T-helper 1 cell (primary cell): Measurements from ENCODE around the gene PDILT.

Experiments used
- DNase-seq, 5 donors: peaks; one replicate each; pipeline ENCODE4 v3.0.0-alpha.2; 2012 to 2020

The PDILT gene

DNA sequence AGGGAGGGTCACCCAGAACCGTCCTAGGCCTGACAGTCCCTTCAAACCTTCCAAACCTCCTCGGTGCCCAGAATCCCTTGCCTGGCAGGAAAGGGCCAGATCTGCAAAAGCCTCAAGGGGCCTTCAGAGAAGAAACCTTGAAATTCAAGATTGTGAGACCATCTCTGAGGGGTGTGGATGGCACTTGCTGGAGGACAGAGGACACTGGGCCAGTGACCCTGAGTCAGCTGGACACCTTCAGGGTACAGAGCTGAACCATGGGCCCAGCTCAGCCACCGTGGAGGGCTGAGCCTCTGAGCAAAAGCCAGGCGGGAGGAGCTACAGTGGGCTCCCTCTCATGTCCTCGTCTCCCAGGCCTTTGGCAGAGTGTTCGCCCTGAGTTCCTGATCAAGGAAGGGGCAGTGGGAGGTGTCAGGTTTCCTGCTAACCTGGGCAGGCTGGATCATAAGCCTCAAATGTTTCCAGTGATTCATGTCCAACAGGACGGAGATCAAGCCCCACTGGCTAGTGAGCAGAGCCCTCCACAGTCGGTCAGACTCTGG lies 3.0 kb downstream of the PDILT start:
- no peak for DNase-seq

- DNase-seq = no peak
Measured at GRCh38 chr16:20401066-20401465, 3.5 kb downstream of the PDILT start.

DNA sequence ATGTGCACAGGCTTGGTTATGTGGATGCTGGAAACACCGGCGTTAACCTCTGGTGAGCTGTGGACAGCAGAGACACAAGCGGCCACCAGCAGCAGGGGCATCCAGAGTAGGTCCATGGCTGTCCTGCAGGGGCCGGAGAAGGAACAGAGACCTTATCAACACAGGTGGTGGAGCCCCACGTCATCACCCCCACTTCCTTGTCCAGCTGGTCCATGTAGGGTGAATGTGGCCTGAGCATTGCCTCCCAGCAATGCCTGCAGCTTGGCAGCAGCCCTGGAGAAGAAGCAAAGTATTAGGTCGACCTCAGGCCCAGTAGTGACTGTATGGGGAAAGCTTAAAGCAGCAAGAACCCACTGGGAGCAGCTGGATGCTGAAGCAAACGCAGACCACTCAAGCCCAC lies 5.4 kb downstream of the PDILT start:
- DNase-seq = no peak

GRCh38 chr16:20398603-20399002 lies 5.9 kb downstream of the PDILT start:
- DNase-seq = no peak

GRCh38 chr16:20397468-20398074 lies 7.0 kb downstream of the PDILT start:
- DNase-seq = no peak

DNA sequence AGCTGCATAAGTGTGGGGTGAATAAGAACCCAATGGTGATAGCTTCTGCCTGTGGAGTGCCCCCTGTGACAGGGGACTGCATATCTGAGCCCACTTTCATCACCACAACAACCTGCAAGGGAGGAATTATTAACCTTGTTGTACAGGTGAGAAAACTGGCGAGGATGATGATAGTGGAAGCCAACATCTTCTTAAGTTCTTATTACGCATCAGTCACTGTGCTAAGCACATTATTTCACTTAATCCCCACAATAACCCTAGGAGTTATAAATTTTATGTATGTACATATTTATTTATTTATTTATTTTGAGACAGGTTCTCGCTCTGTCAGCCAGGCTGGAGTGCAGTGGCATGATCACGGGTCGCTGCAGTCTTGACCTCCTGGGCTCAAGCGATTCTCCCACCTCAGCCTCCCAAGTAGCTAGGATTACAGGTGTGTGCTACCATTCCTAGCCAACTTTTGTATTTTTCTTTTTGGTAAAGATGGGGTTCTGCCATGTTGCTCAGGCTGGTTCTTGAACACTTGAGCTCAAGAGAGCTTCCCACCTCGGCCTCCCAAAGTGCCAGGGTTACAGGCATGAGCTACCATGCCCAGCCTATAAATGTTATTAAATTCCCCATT lies 7.6 kb downstream of the PDILT start:
- no peak for DNase-seq

DNA sequence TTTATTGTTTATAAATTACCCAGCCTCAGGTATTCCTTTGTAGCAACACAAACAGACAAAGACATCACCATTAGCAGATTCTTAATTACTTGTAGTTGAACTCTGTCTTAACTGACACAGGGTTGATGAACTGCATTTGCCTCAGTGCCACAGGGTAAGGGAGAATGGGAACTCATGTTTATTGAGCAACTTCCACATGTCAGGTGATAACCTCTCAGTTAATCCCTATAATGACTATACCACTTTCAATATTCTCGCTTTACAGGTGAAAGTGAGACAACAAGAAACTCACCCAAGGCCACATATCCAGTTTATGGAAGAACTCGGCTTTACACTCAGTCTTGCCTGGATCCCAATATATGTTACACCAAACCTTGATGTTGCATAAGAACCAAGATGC lies 8.6 kb downstream of the PDILT start:
- no peak for DNase-seq

GRCh38 chr16:20393801-20394577 lies 10.5 kb downstream of the PDILT start:
- no peak for DNase-seq

DNA sequence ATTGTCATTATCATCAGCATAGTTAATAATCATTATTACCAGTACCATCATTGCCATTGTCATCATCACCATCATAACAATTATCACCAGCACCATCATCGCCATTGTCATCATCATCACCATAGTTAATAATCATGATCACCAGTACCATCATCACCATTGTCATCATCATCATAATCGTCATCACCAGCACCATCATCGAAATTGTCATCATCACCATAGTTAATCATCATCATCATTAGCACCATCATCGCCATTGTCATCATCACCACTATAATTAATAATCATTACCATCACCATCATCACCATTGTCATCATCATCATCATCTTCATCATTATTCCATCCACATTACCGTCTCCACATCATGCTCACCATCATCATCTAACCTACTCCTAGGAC lies 13.5 kb downstream of the PDILT start:
- DNase-seq = no peak

GRCh38 chr16:20388854-20389253 lies 15.7 kb downstream of the PDILT start:
- no peak for DNase-seq

DNA sequence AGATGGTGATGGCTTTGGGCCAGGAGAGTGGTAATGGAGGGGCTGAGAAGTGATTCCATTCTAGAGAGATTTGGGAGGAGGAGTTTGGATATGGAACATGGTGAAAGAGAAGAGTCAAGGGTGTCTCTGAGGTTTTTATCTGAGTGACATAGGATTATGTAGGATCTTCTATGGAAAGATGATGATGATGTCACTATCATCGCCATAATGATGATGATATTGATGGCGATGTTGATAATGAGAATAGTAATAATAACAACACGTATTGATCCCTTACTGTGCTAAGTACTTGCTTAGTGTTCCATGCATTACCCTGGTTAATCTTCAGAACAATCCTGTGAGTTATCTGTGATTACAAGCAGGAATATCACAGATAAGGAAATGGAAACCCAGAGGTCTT lies 16.6 kb downstream of the PDILT start:
- no peak for DNase-seq

DNA sequence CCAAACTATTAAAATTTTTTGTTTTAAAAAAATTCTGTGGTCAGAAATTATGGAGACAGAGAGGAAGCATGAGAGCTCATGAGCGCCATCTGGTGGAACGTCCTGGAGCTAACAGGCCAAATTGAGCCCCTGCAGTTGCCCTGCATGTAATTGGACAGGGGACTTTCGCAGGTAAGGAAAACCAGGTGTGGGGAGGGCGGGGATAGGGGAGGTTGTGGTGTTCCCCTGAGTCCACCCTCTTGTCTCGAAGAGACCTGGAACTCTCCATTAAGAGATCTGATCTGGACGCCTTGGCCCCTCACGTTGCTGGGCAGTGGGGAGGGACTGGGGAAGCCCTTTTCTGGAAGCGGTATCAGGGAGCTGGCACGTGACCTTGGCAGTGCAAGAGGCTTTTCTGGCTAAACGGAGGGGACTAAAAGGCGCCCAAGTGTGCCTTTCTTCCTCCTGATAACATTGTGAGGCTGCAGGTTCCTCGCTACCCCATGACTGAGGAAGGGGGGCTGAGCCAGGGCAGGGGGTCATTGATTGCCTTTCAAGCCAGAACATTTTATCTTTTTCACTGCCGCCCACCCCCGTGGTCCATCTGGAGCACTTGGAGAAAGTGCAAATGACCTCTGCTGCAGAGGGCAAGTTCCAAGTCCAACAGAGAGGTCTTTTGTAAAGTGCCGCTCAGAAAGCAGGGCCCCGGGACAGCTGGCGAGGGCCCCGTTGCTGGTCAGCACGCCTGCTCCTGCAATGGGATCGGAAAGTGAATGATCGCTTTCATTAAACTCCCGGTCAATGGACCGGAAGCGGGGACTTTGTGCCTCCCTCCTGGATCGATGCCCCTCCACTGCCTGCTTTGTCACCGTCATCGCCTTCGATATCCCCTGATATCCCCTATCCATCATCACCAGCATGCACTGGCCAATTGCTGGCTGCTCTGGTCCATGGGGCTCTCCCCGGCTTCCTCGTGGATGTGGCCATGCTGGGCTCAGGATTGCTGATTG lies 18.4 kb downstream of the PDILT start:
- peak; percentile 19 to 35 (median 24) for DNase-seq

GRCh38 chr16:20383106-20384029 lies 21.2 kb downstream of the PDILT start:
- DNase-seq = peak in 2 of 5 donors; percentile 21 to 46

DNA sequence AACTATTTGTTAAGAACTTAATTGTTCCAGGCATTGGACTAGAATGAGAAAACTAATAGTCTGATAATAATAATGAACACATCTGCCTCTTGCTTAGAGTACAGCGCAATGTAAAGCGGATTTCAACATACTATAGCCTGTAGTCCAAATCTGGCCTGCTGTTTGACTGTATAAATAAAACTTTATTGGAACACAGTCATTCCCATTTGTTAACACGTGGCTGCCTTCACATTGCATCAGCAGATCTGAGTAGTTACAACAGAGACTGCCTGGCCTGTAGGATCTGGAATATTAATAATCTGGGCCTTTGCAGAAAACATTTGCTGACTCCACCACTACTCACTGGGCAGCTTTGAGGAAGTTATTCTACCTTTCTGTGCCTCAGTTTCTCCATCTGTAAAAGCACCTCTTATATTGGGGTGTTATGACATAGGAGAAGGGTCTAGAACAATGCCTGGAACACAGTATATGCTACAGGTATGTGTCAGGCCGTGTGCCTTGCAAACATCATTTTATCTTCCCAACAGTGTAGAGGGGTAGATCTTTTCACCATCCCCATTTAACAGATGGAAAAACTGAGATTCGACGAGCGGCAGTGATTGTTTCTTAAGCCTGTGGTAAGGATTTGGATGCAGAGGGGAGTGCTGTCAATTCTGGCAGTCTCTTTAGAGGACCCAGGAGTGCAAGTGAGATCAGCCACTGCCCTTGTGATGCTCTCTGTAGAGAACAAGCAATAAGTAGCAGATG lies 22.2 kb downstream of the PDILT start:
- DNase-seq = no peak

GRCh38 chr16:20380782-20381181 lies 23.8 kb downstream of the PDILT start:
- no peak for DNase-seq

DNA sequence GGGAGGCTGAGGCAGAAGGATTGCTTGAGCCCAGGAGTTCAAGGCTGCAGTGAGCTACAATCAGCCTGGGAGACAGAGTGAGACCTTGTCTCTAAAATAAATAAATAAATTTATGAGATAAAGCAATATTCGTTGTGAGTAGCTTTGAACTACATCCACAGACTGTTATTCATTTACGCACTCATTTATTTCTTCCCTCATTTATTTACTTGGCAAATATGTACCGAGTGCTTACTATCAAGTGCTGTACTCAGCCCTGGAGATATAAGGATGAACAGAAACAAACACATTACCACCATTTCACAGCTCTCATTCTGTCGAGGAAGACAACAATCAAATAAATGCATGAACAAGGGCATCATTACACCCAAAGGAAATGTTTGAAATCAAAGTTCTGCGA lies 27.4 kb downstream of the PDILT start:
- no peak for DNase-seq

- no peak for DNase-seq
Measured at GRCh38 chr16:20372701-20373100, 31.8 kb downstream of the PDILT start.

GRCh38 chr16:20369452-20370054 lies 35.0 kb downstream of the PDILT start:
- no peak for DNase-seq

GRCh38 chr16:20364051-20364450 lies 40.5 kb downstream of the PDILT start:
- no peak for DNase-seq

DNA sequence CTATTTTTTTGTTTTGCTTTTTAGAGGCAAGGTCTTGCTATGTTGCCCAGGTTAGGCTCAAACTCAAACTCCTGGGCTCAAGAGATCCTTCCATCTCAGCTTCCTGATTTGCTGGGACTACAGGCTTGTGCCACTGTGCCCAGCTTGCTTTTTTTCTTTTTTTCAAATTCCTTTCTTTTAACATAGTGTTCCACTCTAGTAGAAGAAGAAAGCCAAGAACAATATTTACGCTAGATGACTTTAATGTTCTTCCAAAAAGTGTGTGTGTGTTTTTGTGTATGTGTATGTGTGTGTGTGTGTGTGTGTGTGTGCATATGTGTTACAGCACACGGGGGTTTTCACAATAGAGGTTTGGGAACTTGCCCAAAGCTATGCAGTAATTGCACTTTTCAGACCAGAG lies 41.3 kb downstream of the PDILT start:
- no peak for DNase-seq
